Measurements from ENCODE around the gene GABRA4.

DNA sequence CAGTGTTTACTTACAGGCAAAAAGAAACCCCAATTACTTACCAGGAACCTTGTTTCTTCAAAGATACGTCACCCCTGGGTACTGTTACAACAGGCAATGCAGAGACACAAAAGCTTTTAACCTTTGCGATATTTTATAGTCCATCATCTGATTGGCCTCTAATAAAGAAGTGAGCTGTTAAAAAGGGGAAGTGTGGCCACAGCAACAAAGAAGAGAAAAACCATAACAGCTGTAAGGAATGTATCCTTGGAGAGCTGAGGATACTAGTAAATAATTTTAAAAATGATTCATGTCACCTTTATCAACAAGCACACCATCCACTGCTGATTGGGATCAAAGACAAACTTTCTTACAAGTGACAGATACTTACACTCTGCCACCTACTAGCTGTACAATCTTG, 14.1 kb downstream of the GABRA4 start:
- TF ChIP-seq, protein P1, sequence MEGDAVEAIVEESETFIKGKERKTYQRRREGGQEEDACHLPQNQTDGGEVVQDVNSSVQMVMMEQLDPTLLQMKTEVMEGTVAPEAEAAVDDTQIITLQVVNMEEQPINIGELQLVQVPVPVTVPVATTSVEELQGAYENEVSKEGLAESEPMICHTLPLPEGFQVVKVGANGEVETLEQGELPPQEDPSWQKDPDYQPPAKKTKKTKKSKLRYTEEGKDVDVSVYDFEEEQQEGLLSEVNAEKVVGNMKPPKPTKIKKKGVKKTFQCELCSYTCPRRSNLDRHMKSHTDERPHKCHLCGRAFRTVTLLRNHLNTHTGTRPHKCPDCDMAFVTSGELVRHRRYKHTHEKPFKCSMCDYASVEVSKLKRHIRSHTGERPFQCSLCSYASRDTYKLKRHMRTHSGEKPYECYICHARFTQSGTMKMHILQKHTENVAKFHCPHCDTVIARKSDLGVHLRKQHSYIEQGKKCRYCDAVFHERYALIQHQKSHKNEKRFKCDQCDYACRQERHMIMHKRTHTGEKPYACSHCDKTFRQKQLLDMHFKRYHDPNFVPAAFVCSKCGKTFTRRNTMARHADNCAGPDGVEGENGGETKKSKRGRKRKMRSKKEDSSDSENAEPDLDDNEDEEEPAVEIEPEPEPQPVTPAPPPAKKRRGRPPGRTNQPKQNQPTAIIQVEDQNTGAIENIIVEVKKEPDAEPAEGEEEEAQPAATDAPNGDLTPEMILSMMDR (IDR thresholded peaks at IDR 0.05), result no peak
- no peak for TF ChIP-seq EZH2 (IDR thresholded peaks at IDR 0.05; ENCODE audit: borderline replicate concordance, insufficient read depth, low read depth, low read length, poor library complexity, severe bottlenecking)
